Endothelial cell of umbilical vein (primary cell): ENCODE results near the gene OR4A47. TPM values are rescaled to one million over a fixed set of nuclear protein-coding genes. Genes with fewer than 3 reads are reported as not detected.
"Not testable (repeated sequence)": the region's sequence is repeated elsewhere in the genome, so short reads cannot be mapped to it uniquely, and the experiment has no call there.

Experiments
- BruUV-seq: library from RNA; stranded (reverse); fragments of 400-500 nt; replicated peaks from 2 replicates; lab custom pipeline; 2021; lab: Mats Ljungman, UMichigan
- CTCF ChIA-PET: fragments of 300-600, 350-600 bp; sonication (Branson Sonifier 250); formaldehyde crosslinking; loops from one replicate; lab custom pipeline; 2021; ENCODE audit warnings: antibody characterized with exemption, inconsistent platforms; lab: Charles Lee
- POLR2A ChIA-PET: fragments of 300-600, 350-600 bp; sonication (Branson Sonifier 250); formaldehyde crosslinking; loops from one replicate; lab custom pipeline; 2021; ENCODE audit warnings: antibody characterized with exemption, inconsistent platforms; lab: Charles Lee
- DNase-seq: peaks from one replicate; pipeline ENCODE4 v3.0.0-alpha.2; 2011; ENCODE audit warnings: low read depth, low spot score
- FAIRE-seq: peaks from 2 replicates; lab custom pipeline; 2011; peaks lifted over from hg19 to GRCh38; lab: Jason Lieb, UNC
- H2AFZ ChIP-seq: 2 replicates; pipeline ENCODE4 v1.6.0; 2012; ENCODE audit warnings: low read depth, low read length, control low read depth, inconsistent platforms
- H3K27ac ChIP-seq: 2 replicates; pipeline ENCODE4 v1.5.1; 2011; ENCODE audit warnings: low read depth, mild to moderate bottlenecking, control low read depth, low read length, moderate library complexity; ENCODE audit not compliant: insufficient read depth
- H3K27me3 ChIP-seq, 2 experiments: 2 replicates each; pipeline versions ENCODE4 v1.6.0 to v1.6.1; 2011; ENCODE audit warnings: low read length in 2 of 2, mixed read lengths in 1 of 2; ENCODE audit not compliant: control insufficient read depth in 2 of 2, insufficient read depth in 2 of 2
- H3K36me3 ChIP-seq, 2 experiments: 2 replicates in 1 of 2; 3 replicates in 1 of 2; pipeline ENCODE4 v1.5.1; 2011; ENCODE audit warnings: low read length in 2 of 2, mild to moderate bottlenecking in 1 of 2, moderate library complexity in 1 of 2; ENCODE audit not compliant: control insufficient read depth in 2 of 2, insufficient read depth in 2 of 2; ENCODE audit errors: extremely low read depth in 1 of 2
- H3K4me1 ChIP-seq: 3 replicates; pipeline ENCODE4 v1.5.1; 2011; ENCODE audit warnings: mild to moderate bottlenecking, low read length; ENCODE audit not compliant: control insufficient read depth, insufficient read depth; ENCODE audit errors: extremely low read depth
- H3K4me2 ChIP-seq: 2 replicates; pipeline ENCODE4 v1.6.1; 2011; ENCODE audit warnings: low read length, control low read depth, mixed read lengths; ENCODE audit not compliant: insufficient read depth
- H3K4me3 ChIP-seq, 3 experiments: fragments of 200-600 bp in 1 of 3; sonication (generic), shearing (Covaris generic) in 1 of 3; replicated peaks in 1 of 3; 2 replicates each; pipeline ENCODE4 v1.5.1; 2011 to 2016; ENCODE audit warnings: control low read depth in 3 of 3, low read length in 3 of 3, mild to moderate bottlenecking in 2 of 3, inconsistent platforms in 1 of 3, low read depth in 1 of 3, moderate library complexity in 1 of 3; ENCODE audit not compliant: insufficient read depth in 1 of 3
- H3K79me2 ChIP-seq: 2 replicates; pipeline ENCODE4 v1.6.0; 2012; ENCODE audit warnings: low read length, inconsistent platforms; ENCODE audit not compliant: control insufficient read depth, insufficient read depth
- H3K9ac ChIP-seq: replicated peaks from 2 replicates; pipeline ENCODE3; 2011; ENCODE audit warnings: low read length, control low read depth; ENCODE audit not compliant: insufficient read depth; ENCODE audit errors: extremely low read depth
- H3K9me1 ChIP-seq: replicated peaks from 3 replicates; pipeline ENCODE4 v1.6.0; 2011; ENCODE audit warnings: mild to moderate bottlenecking, low read length; ENCODE audit not compliant: control insufficient read depth, insufficient read depth; ENCODE audit errors: extremely low read depth
- H3K9me3 ChIP-seq: replicated peaks from 2 replicates; pipeline ENCODE4 v1.5.1; 2012; ENCODE audit warnings: low read length, inconsistent platforms; ENCODE audit not compliant: control insufficient read depth, insufficient read depth
- H4K20me1 ChIP-seq: replicated peaks from 2 replicates; pipeline ENCODE3; 2011; ENCODE audit warnings: mild to moderate bottlenecking, low read length; ENCODE audit not compliant: control insufficient read depth, insufficient read depth; ENCODE audit errors: extremely low read depth
- EZH2 ChIP-seq: IDR thresholded peaks from 2 replicates; pipeline ENCODE4 v1.6.1; 2012; ENCODE audit warnings: borderline replicate concordance, low read depth, mild to moderate bottlenecking, moderate library complexity, low read length, inconsistent platforms; ENCODE audit not compliant: severe bottlenecking
- FOS ChIP-seq: IDR thresholded peaks from 2 replicates; pipeline ENCODE4 v1.6.1; 2011; ENCODE audit warnings: mild to moderate bottlenecking, low read length, moderate library complexity, borderline replicate concordance; ENCODE audit not compliant: insufficient read depth
- GATA2 ChIP-seq: IDR thresholded peaks from 2 replicates; pipeline ENCODE4 v1.7.0; 2011; ENCODE audit warnings: low read depth, mild to moderate bottlenecking, moderate library complexity, mixed read lengths, low read length; ENCODE audit not compliant: insufficient read length, insufficient read depth
- JUN ChIP-seq: IDR thresholded peaks from 2 replicates; pipeline ENCODE4 v1.6.1; 2011; ENCODE audit warnings: borderline replicate concordance, low read depth; ENCODE audit not compliant: insufficient read length, insufficient read depth
- MYC ChIP-seq: IDR thresholded peaks from one replicate; pipeline ENCODE4 v1.6.1; 2011; ENCODE audit warnings: mild to moderate bottlenecking, low read depth, low read length
- POLR2A ChIP-seq: IDR thresholded peaks from 2 replicates; pipeline ENCODE4 v1.6.1; 2012; ENCODE audit warnings: low read depth, mild to moderate bottlenecking, control low read depth, low read length
- POLR2AphosphoS5 ChIP-seq: IDR thresholded peaks from 2 replicates; pipeline ENCODE4 v1.6.1; 2012; ENCODE audit warnings: low read depth, mild to moderate bottlenecking, control low read depth, low read length, moderate library complexity; ENCODE audit not compliant: insufficient read depth
- dilution Hi-C: fragments of 300-500 bp; cut with MboI; formaldehyde crosslinking; loops from one replicate; pipeline ENCODE4 v1.15.0; 2019; ENCODE audit warnings: low sequenced_read_pairs; ENCODE audit not compliant: extremely low pct_ligation_motif_present
- intact Hi-C: fragments of 100-400 bp; cut with micrococcal nuclease; formaldehyde crosslinking; loops from one replicate; pipeline ENCODE4 v1.10.0; 2022
- polyA plus RNA-seq, 4 experiments: library from polyadenylated mRNA; depleted of rRNA in 3 of 4; stranded (reverse) in 3 of 4; unstranded in 1 of 4; fragments of >200 nt; gene quantifications; 2 replicates each; pipeline versions ENCODE4 v1.2.1 to v1.2.3, GENCODE V29; 2011 to 2012; ENCODE audit warnings: missing spikeins in 1 of 4
- total RNA-seq: library from RNA; stranded (reverse); gene quantifications from 2 replicates; pipeline ENCODE4 v1.2.3, GENCODE V29; 2021
- TF ChIP-seq, protein P1 (sequence below): IDR thresholded peaks from 2 replicates; pipeline ENCODE4 v1.6.1; 2011; ENCODE audit not compliant: insufficient read depth, insufficient read length
- TF ChIP-seq, protein P2 (sequence below), 2 donors: IDR thresholded peaks; 1 replicate in 1 of 2; 2 replicates in 1 of 2; pipeline ENCODE4 v1.5.1; 2011; ENCODE audit warnings: low read length in 2 of 2, mild to moderate bottlenecking in 2 of 2, moderate library complexity in 2 of 2, control low read depth in 1 of 2, inconsistent platforms in 1 of 2, low read depth in 1 of 2; ENCODE audit not compliant: insufficient read depth in 1 of 2; ENCODE audit errors: extremely low read depth in 1 of 2

Gene OR4A47
- total and polyA plus RNA-seq, 2 donors (not counting 3 experiments of a cell fraction or from before 2014, with no cell fraction given): not detected

DNA sequence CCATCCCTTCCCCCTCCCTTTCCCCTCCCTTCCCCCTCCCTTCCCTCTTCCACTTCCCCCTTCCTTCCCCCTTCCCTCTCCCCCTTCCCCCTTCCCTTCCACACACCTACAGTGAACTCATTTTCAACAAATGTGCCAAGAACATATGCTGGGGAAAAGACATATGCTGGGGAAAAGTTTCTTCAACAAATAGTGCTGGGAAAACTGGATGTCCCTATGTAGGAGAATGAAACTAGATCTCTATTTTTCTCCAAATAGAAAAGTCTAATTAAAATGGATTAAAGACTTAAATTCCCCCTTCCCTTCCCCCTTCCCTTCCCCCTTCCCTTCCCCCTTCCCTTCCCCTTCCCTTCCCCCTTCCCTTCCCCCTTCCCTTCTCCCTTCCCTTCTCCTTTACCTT is 17.6 kb downstream of the OR4A47 start:
- POLR2A ChIA-PET, intact Hi-C loops, H3K79me2 ChIP-seq, H3K4me3 ChIP-seq, H4K20me1 ChIP-seq, DNase-seq, H2AFZ ChIP-seq, H3K36me3 ChIP-seq, dilution Hi-C loops, H3K27me3 ChIP-seq, FAIRE-seq, H3K4me2 ChIP-seq, H3K9me3 ChIP-seq, BruUV-seq, CTCF ChIA-PET, H3K9me1 ChIP-seq, H3K4me1 ChIP-seq, H3K27ac ChIP-seq, H3K9ac ChIP-seq: not testable (repeated sequence)

DNA sequence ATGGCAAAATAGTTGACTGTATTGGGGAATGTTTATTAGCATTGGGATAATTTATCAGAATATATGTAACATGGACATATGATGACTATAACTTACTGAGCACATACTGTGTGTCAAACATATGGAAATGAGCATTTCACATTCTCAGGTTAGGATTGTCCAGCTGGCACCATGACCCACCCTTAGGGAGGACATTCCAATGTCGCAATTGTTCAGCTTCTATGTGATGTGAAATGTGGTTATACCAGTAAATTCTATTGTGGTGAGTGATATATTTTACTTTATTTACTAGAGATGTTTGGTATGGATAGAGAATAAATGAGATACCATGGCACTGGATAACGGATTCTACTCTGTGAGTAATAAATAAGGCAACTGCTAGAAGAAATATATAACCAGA is 50.4 kb downstream of the OR4A47 start:
- H4K20me1 ChIP-seq: no peaks in the 10 kb centered on the region
- no peak overlapping the region for H3K4me2 ChIP-seq
- no peak overlapping the region for H3K27ac ChIP-seq
- no peak for DNase-seq
- no peak overlapping the region for H3K4me3 ChIP-seq
- no peaks in the 10 kb centered on the region for H3K27me3 ChIP-seq
- no peaks in the 10 kb centered on the region for H3K9me1 ChIP-seq
- no peak overlapping the region for H3K9ac ChIP-seq
- no peak for FAIRE-seq
- TF ChIP-seq GATA2 (no peak), EZH2 (no peak), POLR2A (no peak), JUN (no peak), FOS (no peak), MYC (no peak), POLR2AphosphoS5 (no peak)
- TF ChIP-seq, protein P1, sequence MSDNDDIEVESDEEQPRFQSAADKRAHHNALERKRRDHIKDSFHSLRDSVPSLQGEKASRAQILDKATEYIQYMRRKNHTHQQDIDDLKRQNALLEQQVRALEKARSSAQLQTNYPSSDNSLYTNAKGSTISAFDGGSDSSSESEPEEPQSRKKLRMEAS: no peak
- TF ChIP-seq, protein P2, sequence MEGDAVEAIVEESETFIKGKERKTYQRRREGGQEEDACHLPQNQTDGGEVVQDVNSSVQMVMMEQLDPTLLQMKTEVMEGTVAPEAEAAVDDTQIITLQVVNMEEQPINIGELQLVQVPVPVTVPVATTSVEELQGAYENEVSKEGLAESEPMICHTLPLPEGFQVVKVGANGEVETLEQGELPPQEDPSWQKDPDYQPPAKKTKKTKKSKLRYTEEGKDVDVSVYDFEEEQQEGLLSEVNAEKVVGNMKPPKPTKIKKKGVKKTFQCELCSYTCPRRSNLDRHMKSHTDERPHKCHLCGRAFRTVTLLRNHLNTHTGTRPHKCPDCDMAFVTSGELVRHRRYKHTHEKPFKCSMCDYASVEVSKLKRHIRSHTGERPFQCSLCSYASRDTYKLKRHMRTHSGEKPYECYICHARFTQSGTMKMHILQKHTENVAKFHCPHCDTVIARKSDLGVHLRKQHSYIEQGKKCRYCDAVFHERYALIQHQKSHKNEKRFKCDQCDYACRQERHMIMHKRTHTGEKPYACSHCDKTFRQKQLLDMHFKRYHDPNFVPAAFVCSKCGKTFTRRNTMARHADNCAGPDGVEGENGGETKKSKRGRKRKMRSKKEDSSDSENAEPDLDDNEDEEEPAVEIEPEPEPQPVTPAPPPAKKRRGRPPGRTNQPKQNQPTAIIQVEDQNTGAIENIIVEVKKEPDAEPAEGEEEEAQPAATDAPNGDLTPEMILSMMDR (IDR thresholded peaks at IDR 0.05; ENCODE audit: extremely low read depth in 1 of 2, insufficient read depth in 1 of 2, low read depth in 1 of 2, low read length in 2 of 2): no peak
- no peaks in the 10 kb centered on the region for H3K79me2 ChIP-seq
- POLR2A ChIA-PET: no interaction called here
- BruUV-seq: no TSS peak
- H3K36me3 ChIP-seq: no peaks in the 10 kb centered on the region
- H3K4me1 ChIP-seq: no peaks in the 10 kb centered on the region
- intact Hi-C loops: no loop called here
- no peak overlapping the region for H2AFZ ChIP-seq
- CTCF ChIA-PET: no interaction called here
- no peaks in the 10 kb centered on the region for H3K9me3 ChIP-seq
- dilution Hi-C loops: no loop called here
